NT2/D1 (cell line): Measurements from ENCODE around the gene UCN3.

Experiments used
- SUZ12 ChIP-seq: IDR thresholded peaks from 2 replicates; pipeline ENCODE4 v1.6.1; 2011; ENCODE audit not compliant: insufficient read length, insufficient read depth; ENCODE audit errors: extremely low read depth
- YY1 ChIP-seq: IDR thresholded peaks from 2 replicates; pipeline ENCODE4 v1.6.1; 2011; ENCODE audit not compliant: insufficient read length, insufficient read depth
- ZNF274 ChIP-seq: IDR thresholded peaks from 2 replicates; pipeline ENCODE4 v1.6.1; 2011; ENCODE audit warnings: mild to moderate bottlenecking, low read depth, low read length

GRCh38 chr10:5362873-5363272, 1.9 kb upstream of the UCN3 start:
- TF ChIP-seq ZNF274 (no peak), YY1 (no peak), SUZ12 (no peak)
